NCI-H82 (cell line): ENCODE results near the gene DUSP9.
"Not testable (repeated sequence)": the region's sequence is repeated elsewhere in the genome, so short reads cannot be mapped to it uniquely, and the experiment has no call there.

Source experiments
- DNase-seq: peaks from one replicate; lab custom pipeline; 2025; lab: John Stamatoyannopoulos, UW

The DUSP9 gene

GRCh38 chrX:153672531-153673427, 25.8 kb downstream of the DUSP9 start:
- no peak for DNase-seq

- peak; percentile 35 for DNase-seq
Measured at GRCh38 chrX:153673428-153674218, 26.6 kb downstream of the DUSP9 start, which contains the start of gene PNCK. Gene PNCK, minus strand, starts transcription at chrX:153673813. Its CDS starts 737 bp downstream, at chrX:153673076.

GRCh38 chrX:153674219-153674851, 27.3 kb downstream of the DUSP9 start:
- DNase-seq = no peak

GRCh38 chrX:153681175-153681574, 34.2 kb downstream of the DUSP9 start:
- DNase-seq = no peak

- DNase-seq = not testable (repeated sequence)
Measured at GRCh38 chrX:153683486-153683885, 36.5 kb downstream of the DUSP9 start.

GRCh38 chrX:153684467-153685155, 37.6 kb downstream of the DUSP9 start:
- DNase-seq = peak; percentile 78

- DNase-seq = peak; percentile 52
Measured at GRCh38 chrX:153685156-153685536, 38.1 kb downstream of the DUSP9 start.

- no peak for DNase-seq
Measured at GRCh38 chrX:153685751-153686696, 39.0 kb downstream of the DUSP9 start.

- DNase-seq = peak; percentile 88
Measured at GRCh38 chrX:153686711-153687110, 39.7 kb downstream of the DUSP9 start.

GRCh38 chrX:153687121-153688039, 40.4 kb downstream of the DUSP9 start, which contains the start of gene SLC6A8:
Gene SLC6A8, plus strand, starts transcription at chrX:153687926. Its CDS starts 649 bp downstream, at chrX:153688575.
- DNase-seq = peak; percentile 84

GRCh38 chrX:153688071-153688470, 41.1 kb downstream of the DUSP9 start:
- no peak for DNase-seq

GRCh38 chrX:153688506-153688905, 41.5 kb downstream of the DUSP9 start:
- DNase-seq = no peak

- DNase-seq = peak; percentile 44
Measured at GRCh38 chrX:153688911-153689590, 42.0 kb downstream of the DUSP9 start.

GRCh38 chrX:153689654-153690465, 42.9 kb downstream of the DUSP9 start:
- DNase-seq = peak; percentile 58

GRCh38 chrX:153690466-153690865, 43.5 kb downstream of the DUSP9 start:
- DNase-seq = no peak

GRCh38 chrX:153691032-153691827, 44.2 kb downstream of the DUSP9 start:
- DNase-seq = not testable (repeated sequence)

- DNase-seq = no peak
Measured at GRCh38 chrX:153692003-153692402, 45.0 kb downstream of the DUSP9 start.
